Peyer's patch (tissue), 4 donors: ENCODE data around the gene USH1C.

ENCODE experiments used
- POLR2A ChIP-seq, 2 donors: fragments of 450-650 bp; IDR thresholded peaks; one replicate each; pipeline ENCODE4 v1.5.1; 2017; ENCODE audit warnings: antibody characterized with exemption in 2 of 2, mild to moderate bottlenecking in 2 of 2, moderate library complexity in 2 of 2
- TF ChIP-seq, protein P1 (sequence below), 6 experiments: fragments of 450-650 bp in 4 of 6; fragments of 200-600 bp in 2 of 6; sonication (generic) in 1 of 6; IDR thresholded peaks; one replicate each; pipeline ENCODE4 v1.5.1; 2017 to 2019; ENCODE audit warnings: antibody characterized with exemption in 6 of 6, mild to moderate bottlenecking in 3 of 6, moderate library complexity in 1 of 6

DNA sequence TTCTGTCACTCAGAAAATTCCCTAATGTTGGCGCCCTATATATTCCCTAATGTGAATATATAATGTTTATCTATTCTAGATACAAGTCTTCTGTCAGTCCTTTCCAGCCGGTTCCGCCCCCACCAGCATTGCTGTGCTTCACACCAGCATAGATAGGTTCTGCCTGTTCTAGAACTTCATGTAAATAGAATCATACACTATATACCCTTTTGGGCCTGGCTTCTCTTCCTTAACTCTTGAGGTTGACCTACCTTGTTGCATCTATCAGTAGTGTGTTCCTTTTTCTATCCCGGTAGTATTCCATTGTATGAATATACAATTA lies 37.5 kb upstream of the USH1C start:
- TF ChIP-seq, protein P1, sequence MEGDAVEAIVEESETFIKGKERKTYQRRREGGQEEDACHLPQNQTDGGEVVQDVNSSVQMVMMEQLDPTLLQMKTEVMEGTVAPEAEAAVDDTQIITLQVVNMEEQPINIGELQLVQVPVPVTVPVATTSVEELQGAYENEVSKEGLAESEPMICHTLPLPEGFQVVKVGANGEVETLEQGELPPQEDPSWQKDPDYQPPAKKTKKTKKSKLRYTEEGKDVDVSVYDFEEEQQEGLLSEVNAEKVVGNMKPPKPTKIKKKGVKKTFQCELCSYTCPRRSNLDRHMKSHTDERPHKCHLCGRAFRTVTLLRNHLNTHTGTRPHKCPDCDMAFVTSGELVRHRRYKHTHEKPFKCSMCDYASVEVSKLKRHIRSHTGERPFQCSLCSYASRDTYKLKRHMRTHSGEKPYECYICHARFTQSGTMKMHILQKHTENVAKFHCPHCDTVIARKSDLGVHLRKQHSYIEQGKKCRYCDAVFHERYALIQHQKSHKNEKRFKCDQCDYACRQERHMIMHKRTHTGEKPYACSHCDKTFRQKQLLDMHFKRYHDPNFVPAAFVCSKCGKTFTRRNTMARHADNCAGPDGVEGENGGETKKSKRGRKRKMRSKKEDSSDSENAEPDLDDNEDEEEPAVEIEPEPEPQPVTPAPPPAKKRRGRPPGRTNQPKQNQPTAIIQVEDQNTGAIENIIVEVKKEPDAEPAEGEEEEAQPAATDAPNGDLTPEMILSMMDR (IDR thresholded peaks at IDR 0.05) = no peak
- no peak for TF ChIP-seq POLR2A (IDR thresholded peaks at IDR 0.05)
